Measurements from ENCODE around the gene CCNE1. TPM values are rescaled to one million over a fixed set of nuclear protein-coding genes. Genes with fewer than 3 reads are reported as not detected.

Gene CCNE1
- total and polyA plus RNA-seq, 2 of the 13 experiments (the other 11 are each of a cell fraction or from before 2014, with no cell fraction given), result 16.0 to 50.6 TPM

GRCh38 chr19:29836409-29836825 is 24.6 kb downstream of the CCNE1 start:
- Histone ChIP-seq H4K20me1 (ENCODE audit: insufficient read depth, low read length) (no peaks in the 10 kb centered on the region), H3K4me1 (ENCODE audit: insufficient read depth, low read length) (peaks cover 28% of the 10 kb centered on the region), H3K9me3 (ENCODE audit: low read length) (no peaks in the 10 kb centered on the region), H3K4me2 (ENCODE audit: low read depth, low read length) (no peak overlapping the region), H3K9ac (ENCODE audit: insufficient read depth, low read depth, low read length) (no peak overlapping the region), H3K36me3 (replicated peaks in 1 of 2; ENCODE audit: control insufficient read depth in 1 of 2, insufficient read depth in 2 of 2, low read length in 2 of 2) (no peaks in the 10 kb centered on the region), H3K79me2 (ENCODE audit: insufficient read depth, low read length) (no peaks in the 10 kb centered on the region), H3K27ac (ENCODE audit: extremely low read length, insufficient read depth, low read length) (no peak overlapping the region), H3K27me3 (ENCODE audit: control insufficient read depth in 1 of 2, insufficient read depth in 2 of 2, low read length in 2 of 2) (peaks cover 0 to under 1% of the 10 kb centered on the region in 2 experiments; a peak in 1 of 5 replicates), H3K4me3 (replicated peaks in 1 of 3; ENCODE audit: insufficient read depth in 1 of 3, low read depth in 2 of 3, low read length in 3 of 3) (no peak overlapping the region), H2AFZ (ENCODE audit: low read length) (no peak overlapping the region)
- ATAC-seq (no peak), DNase-seq (ENCODE audit: low spot score) (no peak), FAIRE-seq (no peak)
- TF ChIP-seq HIC2 (CRISPR knock-in tag; IDR thresholded peaks at IDR 0.05; ENCODE audit: low read depth) (no peak), JUN (CRISPR knock-in tag; IDR thresholded peaks at IDR 0.05) (no peak), PAX8 (CRISPR knock-in tag; IDR thresholded peaks at IDR 0.05; ENCODE audit: borderline replicate concordance) (no peak), ZNF770 (CRISPR knock-in tag; IDR thresholded peaks at IDR 0.05) (0 out of 2 replicates have a peak, but pooled peaks have one; percentile 25), ETV5 (CRISPR knock-in tag; IDR thresholded peaks at IDR 0.05; ENCODE audit: borderline replicate concordance) (no peak), CREB3 (CRISPR knock-in tag; IDR thresholded peaks at IDR 0.05) (no peak)
- ChIA-PET CTCF (ENCODE audit: low intra/inter-chr PET ratio, low total read pairs) (no interaction called here), POLR2A (no interaction called here)
- WGBS (ENCODE audit: low lambda C conversion rate), result 18% methylated on average over 4 of the region's 5 CpGs
- in situ Hi-C loops (cut with HindIII; ENCODE audit: extremely low pct_ligation_motif_present, low pct_unique_long_range_greater_than_20kb), result no loop called here
- intact Hi-C loops (cut with micrococcal nuclease; ENCODE audit: unreplicated experiment), result loop anchor here (2.0 kb wide), 1 partner anchor 18 kb away; no protein-coding TSS in a partner anchor
- no TSS peak for BruUV-seq (replicated peaks)
